Fibroblast of gingiva (primary cell): ENCODE measurements around the gene CEP19.

ENCODE experiments used
- DNase-seq: peaks from one replicate; pipeline ENCODE4 v3.0.0-alpha.2; 2011; ENCODE audit warnings: low read depth

The CEP19 gene

GRCh38 chr3:196662711-196663571 is 49.1 kb downstream of the CEP19 start:
- no peak for DNase-seq

- no peak for DNase-seq
These were observed 50.0 kb downstream of the CEP19 start for GRCh38 chr3:196662033-196662432.

GRCh38 chr3:196661400-196661799 is 50.6 kb downstream of the CEP19 start:
- no peak for DNase-seq

- no peak for DNase-seq
These were observed 51.5 kb downstream of the CEP19 start for GRCh38 chr3:196660381-196661166.

GRCh38 chr3:196659901-196660351 is 52.1 kb downstream of the CEP19 start:
- DNase-seq, result no peak
